ENCODE results near the gene EPO. TPM values are rescaled to one million over a fixed set of nuclear protein-coding genes. Genes with fewer than 3 reads are reported as not detected.

EPO gene
- total RNA-seq (not detected), polyA plus RNA-seq (ENCODE audit: insufficient read depth, low read depth, low replicate concordance) (not detected)
- long read RNA-seq, donor 1: 0 reads
- long read RNA-seq, donor 2: 0 reads
- long read RNA-seq, donor 3: 0 reads
- long read RNA-seq, donor 4: 0 reads
- long read RNA-seq, donor 5: 0 reads
- long read RNA-seq, donor 6: 0 reads
- long read RNA-seq, donor 7: 0 reads
- long read RNA-seq, donor 8: 0 reads
- long read RNA-seq, donor 9: 0 reads
- long read RNA-seq, donor 10: 0 reads

- Histone ChIP-seq H3K36me3 (ENCODE audit: control insufficient read depth in 2 of 3, insufficient read depth in 3 of 3, low read length in 3 of 3) (no peaks in the 10 kb centered on the region), H3K27me3 (ENCODE audit: control insufficient read depth, insufficient read depth, low read length) (peaks cover 15% of the 10 kb centered on the region), H3K27ac (ENCODE audit: low read depth in 2 of 2, low read length in 2 of 2) (no peak within 1 kb of the TSS), H3K9me3 (ENCODE audit: control insufficient read depth in 2 of 3, insufficient read depth in 1 of 3, low read length in 3 of 3) (peaks cover 0 to 5% (median 0%) of the 10 kb centered on the region in 3 donors), H3K4me1 (ENCODE audit: control insufficient read depth in 2 of 3, insufficient read depth in 2 of 3, low read depth in 1 of 3, low read length in 3 of 3) (no peaks in the 10 kb centered on the region), H3K4me3 (ENCODE audit: low read length in 3 of 3) (no peak within 1 kb of the TSS), H3K9ac (ENCODE audit: low read length in 3 of 3) (no peak within 1 kb of the TSS)
- DNase-seq (peak in 1 of 5 donors; percentile 50), FAIRE-seq (no peak)
- no peak for TF ChIP-seq CTCF (IDR thresholded peaks at IDR 0.05; ENCODE audit: borderline replicate concordance, extremely low read depth, insufficient read depth)
- intact Hi-C loops (cut with DNase I): no loop called here
Observed at GRCh38 chr7:100720279-100720670, at the start of gene EPO. TSS of gene EPO (plus strand) at chr7:100720468. CDS start at chr7:100720981, 513 bp downstream.

GRCh38 chr7:100671353-100672327, 48.6 kb upstream of the EPO start:
- DNase-seq (peak in 1 of 5 donors; percentile 22), FAIRE-seq (no peak)
- no peak overlapping the region for H3K4me3 ChIP-seq (ENCODE audit: low read length in 3 of 3)
- H3K27me3 ChIP-seq (ENCODE audit: control insufficient read depth, insufficient read depth, low read length): no peaks in the 10 kb centered on the region
- no peak for TF ChIP-seq CTCF (IDR thresholded peaks at IDR 0.05; ENCODE audit: borderline replicate concordance, extremely low read depth, insufficient read depth)
- H3K4me1 ChIP-seq (ENCODE audit: control insufficient read depth in 2 of 3, insufficient read depth in 2 of 3, low read depth in 1 of 3, low read length in 3 of 3): peaks cover 0 to 3% (median 0%) of the 10 kb centered on the region in 3 donors
- H3K36me3 ChIP-seq (ENCODE audit: control insufficient read depth in 2 of 3, insufficient read depth in 3 of 3, low read length in 3 of 3): peaks cover 0 to under 1% (median under 1%) of the 10 kb centered on the region in 3 donors
- no peak overlapping the region for H3K9ac ChIP-seq (ENCODE audit: low read length in 3 of 3)
- no peak overlapping the region for H3K27ac ChIP-seq (ENCODE audit: low read depth in 2 of 2, low read length in 2 of 2)
- H3K9me3 ChIP-seq (ENCODE audit: control insufficient read depth in 2 of 3, insufficient read depth in 1 of 3, low read length in 3 of 3): no peaks in the 10 kb centered on the region
- intact Hi-C loops (cut with DNase I): no loop called here

- peaks cover 0 to 3% (median 0%) of the 10 kb centered on the region in 3 donors for H3K4me1 ChIP-seq (ENCODE audit: control insufficient read depth in 2 of 3, insufficient read depth in 2 of 3, low read depth in 1 of 3, low read length in 3 of 3)
- FAIRE-seq (peak; percentile 81), DNase-seq (peak; percentile 99 to 100 (median 100))
- peaks cover 0 to 18% (median 13%) of the 10 kb centered on the region in 3 donors for H3K36me3 ChIP-seq (ENCODE audit: control insufficient read depth in 2 of 3, insufficient read depth in 3 of 3, low read length in 3 of 3)
- intact Hi-C loops (cut with DNase I): no loop called here
- H3K27me3 ChIP-seq (ENCODE audit: control insufficient read depth, insufficient read depth, low read length): no peaks in the 10 kb centered on the region
- peak within 1 kb of the TSS; percentile 93 to 99 for H3K27ac ChIP-seq (ENCODE audit: low read depth in 2 of 2, low read length in 2 of 2)
- TF ChIP-seq CTCF (IDR thresholded peaks at IDR 0.05; ENCODE audit: borderline replicate concordance, extremely low read depth, insufficient read depth): no peak
- no peaks in the 10 kb centered on the region for H3K9me3 ChIP-seq (ENCODE audit: control insufficient read depth in 2 of 3, insufficient read depth in 1 of 3, low read length in 3 of 3)
- H3K4me3 ChIP-seq (ENCODE audit: low read length in 3 of 3): peak within 1 kb of the TSS; percentile 72 to 85 (median 79)
- peak within 1 kb of the TSS; percentile 74 to 87 (median 81) for H3K9ac ChIP-seq (ENCODE audit: low read length in 3 of 3)
Observed at GRCh38 chr7:100673302-100673941, 46.8 kb upstream of the EPO start, which contains the start of gene GNB2. TSS of gene GNB2 (plus strand) at chr7:100673740. CDS start at chr7:100676266, 2,526 bp downstream.

All from kidney (tissue), 22 donors.